Upper lobe of right lung (tissue), 1 donor: ENCODE data around the gene DYNLL1. TPM values are rescaled to one million over a fixed set of nuclear protein-coding genes. Genes with fewer than 3 reads are reported as not detected.

Source experiments
- ATAC-seq: fragments of 200-7000 bp; cut with Tn5 transposase; one replicate; pipeline ENCODE4 v1.9.1; 2020; ENCODE audit warnings: mild to moderate bottlenecking, moderate library complexity
- DNase-seq: peaks from one replicate; pipeline ENCODE4 v3.0.0-alpha.2; 2020
- H3K27ac ChIP-seq: fragments of 200-600 bp; one replicate; pipeline ENCODE4 v1.8.0; 2022
- H3K27me3 ChIP-seq: fragments of 200-600 bp; one replicate; pipeline ENCODE4 v1.8.0; 2022; ENCODE audit warnings: mild to moderate bottlenecking
- H3K36me3 ChIP-seq: fragments of 200-600 bp; one replicate; pipeline ENCODE4 v1.8.0; 2022
- H3K4me1 ChIP-seq: fragments of 200-600 bp; one replicate; pipeline ENCODE4 v1.8.0; 2022
- H3K4me3 ChIP-seq: fragments of 200-600 bp; one replicate; pipeline ENCODE4 v1.8.0; 2022; ENCODE audit warnings: mild to moderate bottlenecking
- H3K9me3 ChIP-seq: fragments of 200-600 bp; one replicate; pipeline ENCODE4 v1.8.0; 2022
- CTCF ChIP-seq: fragments of 200-600 bp; IDR thresholded peaks from one replicate; pipeline ENCODE4 v1.8.0; 2022; ENCODE audit warnings: antibody characterized with exemption
- intact Hi-C: fragments of 100-400 bp; cut with DNase I; formaldehyde crosslinking; loops from one replicate; pipeline ENCODE4 v1.11.0; 2022
- total RNA-seq: library from RNA; stranded (reverse); fragmentation: NEBNext Ultra II Directional; extraction: Animal tissue kit (Norgen Biotek cat#: 25700); gene quantifications from one replicate; pipeline ENCODE4 v1.2.1, GENCODE V29; 2021
- donor health status: DM: no; HTN: yes; CAD: no; lungs with severe emphysema.

Gene DYNLL1
- total RNA-seq, 1 donor from 2014 or later, result 242 TPM

GRCh38 chr12:120466560-120467315, 29.2 kb upstream of the DYNLL1 start:
- peaks cover 26% of the 10 kb centered on the region for H3K4me1 ChIP-seq
- intact Hi-C loops, result no loop called here
- DNase-seq (no peak), ATAC-seq (no peak)
- H3K27me3 ChIP-seq, result no peaks in the 10 kb centered on the region
- peak; percentile 36 for TF ChIP-seq CTCF
- H3K36me3 ChIP-seq, result peaks cover 50% of the 10 kb centered on the region
- no peak overlapping the region for H3K27ac ChIP-seq
- no peaks in the 10 kb centered on the region for H3K9me3 ChIP-seq
- no peak overlapping the region for H3K4me3 ChIP-seq

GRCh38 chr12:120467439-120467838, 28.5 kb upstream of the DYNLL1 start:
- Histone ChIP-seq H3K9me3 (no peaks in the 10 kb centered on the region), H3K27me3 (no peaks in the 10 kb centered on the region), H3K36me3 (peaks cover 43% of the 10 kb centered on the region), H3K27ac (no peak overlapping the region), H3K4me3 (no peak overlapping the region), H3K4me1 (peaks cover 26% of the 10 kb centered on the region)
- DNase-seq (no peak), ATAC-seq (no peak)
- intact Hi-C loops, result no loop called here
- TF ChIP-seq CTCF, result no peak

- H3K27ac ChIP-seq, result peak overlapping the region; percentile 92
- TF ChIP-seq CTCF, result no peak
- H3K36me3 ChIP-seq, result peaks cover 34% of the 10 kb centered on the region
- peaks cover 26% of the 10 kb centered on the region for H3K4me1 ChIP-seq
- DNase-seq (peak; percentile 70), ATAC-seq (peak; percentile 40)
- H3K9me3 ChIP-seq, result no peaks in the 10 kb centered on the region
- H3K4me3 ChIP-seq, result peak overlapping the region; percentile 65
- no peaks in the 10 kb centered on the region for H3K27me3 ChIP-seq
- intact Hi-C loops, result no loop called here
Measured at GRCh38 chr12:120468325-120468820, 27.5 kb upstream of the DYNLL1 start.

- Histone ChIP-seq H3K27me3 (no peaks in the 10 kb centered on the region), H3K9me3 (no peaks in the 10 kb centered on the region), H3K36me3 (peaks cover 28% of the 10 kb centered on the region), H3K27ac (peak overlapping the region; percentile 92), H3K4me3 (peak overlapping the region; percentile 65), H3K4me1 (peaks cover 26% of the 10 kb centered on the region)
- intact Hi-C loops, result no loop called here
- ATAC-seq (peak; percentile 43), DNase-seq (peak; percentile 74)
- no peak for TF ChIP-seq CTCF
Measured at GRCh38 chr12:120468821-120469449, 27.0 kb upstream of the DYNLL1 start.

- peak; percentile 98 for DNase-seq
- peaks cover 21% of the 10 kb centered on the region for H3K36me3 ChIP-seq
- H3K9me3 ChIP-seq, result no peaks in the 10 kb centered on the region
- peaks cover 26% of the 10 kb centered on the region for H3K4me1 ChIP-seq
- H3K27me3 ChIP-seq, result no peaks in the 10 kb centered on the region
- intact Hi-C loops, result no loop called here
- peak within 1 kb of the TSS; percentile 92 for H3K27ac ChIP-seq
- H3K4me3 ChIP-seq, result peak within 1 kb of the TSS; percentile 65
- peak; percentile 95 for TF ChIP-seq CTCF
- ATAC-seq, result peak; percentile 97
Measured at GRCh38 chr12:120469450-120470149, 26.3 kb upstream of the DYNLL1 start, which contains the start of gene SRSF9. SRSF9 (minus strand) TSS chr12:120469748; CDS start chr12:120469609, 139 bp downstream.
